ES-I3 (cell line): ENCODE measurements around the gene CDHR2.

Source experiments
- H3K36me3 ChIP-seq: 2 replicates; pipeline ENCODE4 v1.6.1; 2013; ENCODE audit warnings: mild to moderate bottlenecking, low read length, control low read depth, moderate library complexity; ENCODE audit not compliant: insufficient read depth
- H3K4me1 ChIP-seq: 2 replicates; pipeline ENCODE4 v1.6.1; 2013; ENCODE audit warnings: mild to moderate bottlenecking, control low read depth, low read length; ENCODE audit not compliant: insufficient read depth
- H3K9ac ChIP-seq: 2 replicates; pipeline ENCODE4 v1.6.1; 2013; ENCODE audit warnings: low read depth, mild to moderate bottlenecking, low read length, moderate library complexity
- H3K9me3 ChIP-seq: 2 replicates; pipeline ENCODE4 v1.6.1; 2013; ENCODE audit warnings: mild to moderate bottlenecking, low read length, moderate library complexity; ENCODE audit not compliant: control insufficient read depth, insufficient read depth

CDHR2 gene

GRCh38 chr5:176614805-176615478 lies 65.8 kb downstream of the CDHR2 start:
- H3K9me3 ChIP-seq: no peaks in the 10 kb centered on the region
- no peaks in the 10 kb centered on the region for H3K36me3 ChIP-seq
- peaks cover 14% of the 10 kb centered on the region for H3K4me1 ChIP-seq
- no peak overlapping the region for H3K9ac ChIP-seq

- H3K9me3 ChIP-seq: no peaks in the 10 kb centered on the region
- H3K9ac ChIP-seq: no peak overlapping the region
- peaks cover 19% of the 10 kb centered on the region for H3K4me1 ChIP-seq
- no peaks in the 10 kb centered on the region for H3K36me3 ChIP-seq
These were observed 67.4 kb downstream of the CDHR2 start for GRCh38 chr5:176616511-176616910.

GRCh38 chr5:176618783-176619182 lies 69.6 kb downstream of the CDHR2 start:
- Histone ChIP-seq H3K36me3 (no peaks in the 10 kb centered on the region), H3K4me1 (peaks cover 12% of the 10 kb centered on the region; the same call in 1 of the 2 replicates), H3K9ac (peak overlapping the region; percentile 42; the same call in 1 of the 2 replicates), H3K9me3 (no peaks in the 10 kb centered on the region)

- Histone ChIP-seq H3K4me1 (peaks cover 12% of the 10 kb centered on the region; the same call in 1 of the 2 replicates), H3K9me3 (no peaks in the 10 kb centered on the region), H3K36me3 (no peaks in the 10 kb centered on the region), H3K9ac (peak overlapping the region; percentile 42; the same call in 1 of the 2 replicates)
These were observed 70.0 kb downstream of the CDHR2 start for GRCh38 chr5:176619203-176619568.

- no peaks in the 10 kb centered on the region for H3K9me3 ChIP-seq
- H3K9ac ChIP-seq: peak overlapping the region; percentile 24; the same call in 1 of the 2 replicates
- H3K4me1 ChIP-seq: peaks cover 12% of the 10 kb centered on the region; the same call in 1 of the 2 replicates
- no peaks in the 10 kb centered on the region for H3K36me3 ChIP-seq
These were observed 70.6 kb downstream of the CDHR2 start for GRCh38 chr5:176619569-176620332.

- Histone ChIP-seq H3K9me3 (no peaks in the 10 kb centered on the region), H3K4me1 (peaks cover 12% of the 10 kb centered on the region; the same call in 1 of the 2 replicates), H3K36me3 (no peaks in the 10 kb centered on the region), H3K9ac (peak overlapping the region; percentile 24; the same call in 1 of the 2 replicates)
These were observed 71.3 kb downstream of the CDHR2 start for GRCh38 chr5:176620333-176620981.

GRCh38 chr5:176621661-176622079 lies 72.5 kb downstream of the CDHR2 start:
- Histone ChIP-seq H3K36me3 (no peaks in the 10 kb centered on the region), H3K9me3 (no peaks in the 10 kb centered on the region), H3K9ac (no peak overlapping the region), H3K4me1 (peaks cover 18% of the 10 kb centered on the region; the same call in 1 of the 2 replicates)

- no peaks in the 10 kb centered on the region for H3K9me3 ChIP-seq
- H3K36me3 ChIP-seq: no peaks in the 10 kb centered on the region
- H3K4me1 ChIP-seq: peaks cover 24% of the 10 kb centered on the region
- H3K9ac ChIP-seq: no peak overlapping the region
These were observed 75.0 kb downstream of the CDHR2 start for GRCh38 chr5:176624142-176624541.

- no peak overlapping the region for H3K9ac ChIP-seq
- H3K36me3 ChIP-seq: no peaks in the 10 kb centered on the region
- H3K4me1 ChIP-seq: peaks cover 24% of the 10 kb centered on the region
These were observed 75.8 kb downstream of the CDHR2 start for GRCh38 chr5:176624938-176625337.

GRCh38 chr5:176625512-176625911 lies 76.4 kb downstream of the CDHR2 start:
- H3K4me1 ChIP-seq: peaks cover 24% of the 10 kb centered on the region
- H3K9me3 ChIP-seq: no peaks in the 10 kb centered on the region
- no peak overlapping the region for H3K9ac ChIP-seq
- no peaks in the 10 kb centered on the region for H3K36me3 ChIP-seq

More at GRCh38 chr5:176624938-176625337, 75.8 kb downstream of the CDHR2 start:
- no peaks in the 10 kb centered on the region for H3K9me3 ChIP-seq

GRCh38 chr5:176625966-176626875 lies 77.1 kb downstream of the CDHR2 start:
- Histone ChIP-seq H3K9me3 (no peaks in the 10 kb centered on the region), H3K9ac (no peak overlapping the region), H3K36me3 (no peaks in the 10 kb centered on the region), H3K4me1 (peaks cover 24% of the 10 kb centered on the region)

- Histone ChIP-seq H3K9ac (no peak overlapping the region), H3K4me1 (peaks cover 23% of the 10 kb centered on the region), H3K9me3 (no peaks in the 10 kb centered on the region), H3K36me3 (no peaks in the 10 kb centered on the region)
These were observed 77.7 kb downstream of the CDHR2 start for GRCh38 chr5:176626876-176627236.

- Histone ChIP-seq H3K4me1 (peaks cover 23% of the 10 kb centered on the region), H3K9me3 (no peaks in the 10 kb centered on the region), H3K36me3 (no peaks in the 10 kb centered on the region), H3K9ac (no peak overlapping the region)
These were observed 78.4 kb downstream of the CDHR2 start for GRCh38 chr5:176627582-176627981.
